CD14-positive monocyte (primary cell): Measurements from ENCODE around the gene LSP1. TPM values are rescaled to one million over a fixed set of nuclear protein-coding genes. Genes with fewer than 3 reads are reported as not detected.

Experiments used
- DNase-seq, 3 donors: peaks; one replicate each; pipeline ENCODE4 v3.0.0-alpha.2; 2011 to 2022
- H2AFZ ChIP-seq: 2 replicates; pipeline ENCODE4 v1.6.0; 2012; ENCODE audit warnings: mild to moderate bottlenecking, low read depth, low read length, inconsistent platforms; ENCODE audit not compliant: insufficient read depth, poor library complexity, severe bottlenecking
- H3K27ac ChIP-seq, 2 donors: 1 replicate in 1 of 2; 2 replicates in 1 of 2; pipeline ENCODE4 v1.5.1; 2012 to 2013; ENCODE audit warnings: low read length in 2 of 2, control low read depth in 1 of 2, inconsistent platforms in 1 of 2, low read depth in 1 of 2, mild to moderate bottlenecking in 1 of 2
- H3K27me3 ChIP-seq, 2 donors: one replicate each; pipeline versions ENCODE4 v1.6.0 to v1.6.1; 2011 to 2013; ENCODE audit warnings: low read length in 2 of 2; ENCODE audit not compliant: control insufficient read depth in 2 of 2, insufficient read depth in 2 of 2
- H3K36me3 ChIP-seq, 2 donors: replicated peaks in 1 of 2; 1 replicate in 1 of 2; 2 replicates in 1 of 2; pipeline versions ENCODE4 v1.5.1 to v1.6.1; 2012 to 2013; ENCODE audit warnings: low read length in 2 of 2, control low read depth in 1 of 2, inconsistent platforms in 1 of 2, mild to moderate bottlenecking in 1 of 2; ENCODE audit not compliant: insufficient read depth in 2 of 2, control insufficient read depth in 1 of 2
- H3K4me1 ChIP-seq, 2 donors: 1 replicate in 1 of 2; 2 replicates in 1 of 2; pipeline versions ENCODE4 v1.5.1 to v1.6.1; 2012 to 2013; ENCODE audit warnings: low read length in 2 of 2, control low read depth in 1 of 2, inconsistent platforms in 1 of 2, mild to moderate bottlenecking in 1 of 2, moderate library complexity in 1 of 2; ENCODE audit not compliant: insufficient read depth in 2 of 2, control insufficient read depth in 1 of 2
- H3K4me2 ChIP-seq: replicated peaks from 2 replicates; pipeline ENCODE3; 2012; ENCODE audit warnings: low read length, moderate library complexity, mild to moderate bottlenecking; ENCODE audit not compliant: poor library complexity, severe bottlenecking; ENCODE audit errors: extremely low read depth
- H3K4me3 ChIP-seq, 3 experiments: fragments of 200-600 bp in 1 of 3; sonication (generic) in 1 of 3; replicated peaks in 1 of 3; 1 replicate in 2 of 3; 2 replicates in 1 of 3; pipeline ENCODE4 v1.5.1; 2011 to 2013; ENCODE audit warnings: low read length in 3 of 3, mild to moderate bottlenecking in 3 of 3, control low read depth in 2 of 3, low read depth in 2 of 3, inconsistent platforms in 1 of 3, moderate library complexity in 1 of 3
- H3K79me2 ChIP-seq: 2 replicates; pipeline ENCODE4 v1.6.0; 2012; ENCODE audit warnings: mild to moderate bottlenecking, control low read depth, inconsistent platforms, low read length, moderate library complexity; ENCODE audit not compliant: insufficient read depth
- H3K9ac ChIP-seq: 2 replicates; pipeline ENCODE4 v1.6.0; 2017; ENCODE audit warnings: low read length, mild to moderate bottlenecking; ENCODE audit not compliant: insufficient read depth, poor library complexity, severe bottlenecking
- H3K9me3 ChIP-seq, 2 donors: replicated peaks in 1 of 2; 1 replicate in 1 of 2; 2 replicates in 1 of 2; pipeline versions ENCODE4 v1.5.1 to v1.6.1; 2012 to 2013; ENCODE audit warnings: low read length in 2 of 2, control low read depth in 1 of 2; ENCODE audit not compliant: control insufficient read depth in 1 of 2, insufficient read depth in 1 of 2
- H4K20me1 ChIP-seq: 2 replicates; pipeline ENCODE4 v1.6.0; 2012; ENCODE audit warnings: mild to moderate bottlenecking, low read length, control low read depth, moderate library complexity; ENCODE audit not compliant: insufficient read depth
- H3K27ac Mint-ChIP-seq, 7 donors: one replicate each; pipeline ENCODE4 v1.8.0; 2020; ENCODE audit warnings: mild to moderate bottlenecking in 7 of 7, mixed read lengths in 7 of 7, moderate library complexity in 6 of 7, inconsistent platforms in 2 of 7
- H3K27me3 Mint-ChIP-seq, 3 donors: one replicate each; pipeline ENCODE4 v1.8.0; 2021 to 2022; ENCODE audit warnings: low read depth in 3 of 3, mild to moderate bottlenecking in 3 of 3, mixed read lengths in 3 of 3, moderate library complexity in 3 of 3, inconsistent platforms in 1 of 3
- H3K36me3 Mint-ChIP-seq, 2 donors: one replicate each; pipeline ENCODE4 v1.8.0; 2020; ENCODE audit warnings: mixed read lengths in 2 of 2, inconsistent platforms in 1 of 2, mild to moderate bottlenecking in 1 of 2
- H3K4me1 Mint-ChIP-seq: one replicate; pipeline ENCODE4 v1.8.0; 2020; ENCODE audit warnings: mild to moderate bottlenecking, mixed read lengths
- H3K4me3 Mint-ChIP-seq, 2 donors: one replicate each; pipeline ENCODE4 v1.8.0; 2020; ENCODE audit warnings: mild to moderate bottlenecking in 2 of 2, mixed read lengths in 2 of 2, moderate library complexity in 1 of 2
- H3K9me3 Mint-ChIP-seq, 7 donors: one replicate each; pipeline ENCODE4 v1.8.0; 2020 to 2022; ENCODE audit warnings: mixed read lengths in 7 of 7, mild to moderate bottlenecking in 6 of 7, moderate library complexity in 6 of 7, inconsistent platforms in 2 of 7
- CTCF ChIP-seq: fragments of 200-600 bp; IDR thresholded peaks from one replicate; pipeline ENCODE4 v1.8.0; 2022; ENCODE audit warnings: antibody characterized with exemption, mild to moderate bottlenecking
- WGBS: methylation state at CpG from one replicate; pipeline ENCODE4 v1.1.5; 2013; ENCODE audit warnings: missing lambda C conversion rate; ENCODE audit not compliant: insufficient coverage; 5-methylcytosine and 5-hydroxymethylcytosine counted together
- intact Hi-C, 2 donors: fragments of 100-400 bp; cut with micrococcal nuclease; formaldehyde crosslinking; loops; one replicate each; pipeline versions ENCODE4 v1.15.0 to v1.15.1; 2023
- polyA plus RNA-seq, 3 donors: library from polyadenylated mRNA; depleted of rRNA in 1 of 3; unstranded in 2 of 3; stranded (reverse) in 1 of 3; fragments of 300-500 nt in 2 of 3; fragments of >200 nt in 1 of 3; fragmentation: Illumina TruSeq in 2 of 3; gene quantifications; 1 replicate in 2 of 3; 2 replicates in 1 of 3; pipeline ENCODE4 v1.2.3, GENCODE V29; 2012 to 2021

Gene LSP1
- polyA plus RNA-seq, 3 donors, result 387 to 646 (median 542) TPM

GRCh38 chr11:1870721-1871466 is 18.0 kb downstream of the LSP1 start:
- intact Hi-C loops, result no loop called here
- DNase-seq, result no peak

GRCh38 chr11:1871531-1871930 is 18.6 kb downstream of the LSP1 start:
- Histone ChIP-seq H3K79me2 (peaks cover 88% of the 10 kb centered on the region), H4K20me1 (peaks cover 98% of the 10 kb centered on the region), H3K4me3 (no peak overlapping the region), H2AFZ (no peak overlapping the region), H3K36me3 (peaks cover 25 to 51% of the 10 kb centered on the region in 2 donors), H3K4me2 (no peak overlapping the region), H3K27ac (no peak overlapping the region), H3K4me1 (peaks cover 7 to 45% of the 10 kb centered on the region in 2 donors), H3K9ac (no peak overlapping the region), H3K27me3 (no peaks in the 10 kb centered on the region), H3K9me3 (no peaks in the 10 kb centered on the region)
- TF ChIP-seq CTCF, result no peak
- Mint-ChIP-seq H3K27me3 (peaks cover 0 to 9% (median 4%) of the 10 kb centered on the region in 3 donors), H3K4me1 (peaks cover 52% of the 10 kb centered on the region), H3K9me3 (peaks cover 0 to 2% (median 0%) of the 10 kb centered on the region in 7 donors), H3K36me3 (peaks cover 44 to 63% of the 10 kb centered on the region in 2 donors), H3K27ac (no peak overlapping the region), H3K4me3 (no peak overlapping the region)
- DNase-seq, result no peak
- intact Hi-C loops, result no loop called here
- 96% methylated on average over 15 of the region's 15 CpGs for WGBS

More at GRCh38 chr11:1870721-1871466, 18.0 kb downstream of the LSP1 start:
- peaks cover under 1 to 39% of the 10 kb centered on the region in 2 donors for H3K4me1 ChIP-seq
- H3K9me3 Mint-ChIP-seq, result peaks cover 0 to 2% (median 0%) of the 10 kb centered on the region in 7 donors
- H3K9me3 ChIP-seq, result no peaks in the 10 kb centered on the region
- H3K4me2 ChIP-seq, result no peak overlapping the region
- peaks cover 0 to 9% (median 4%) of the 10 kb centered on the region in 3 donors for H3K27me3 Mint-ChIP-seq
- H3K36me3 ChIP-seq, result peaks cover 30 to 57% of the 10 kb centered on the region in 2 donors
- peak overlapping the region in 1 of 2 donors; percentile 57 for H3K4me3 Mint-ChIP-seq
- no peak overlapping the region for H2AFZ ChIP-seq
- H3K27ac Mint-ChIP-seq, result peak overlapping the region in 2 of 7 donors; percentile 42 to 79
- no peak overlapping the region for H3K9ac ChIP-seq
- WGBS, result 83% methylated on average over 44 of the region's 50 CpGs
- H3K27me3 ChIP-seq, result no peaks in the 10 kb centered on the region
- H4K20me1 ChIP-seq, result peaks cover 98% of the 10 kb centered on the region
- H3K4me3 ChIP-seq, result no peak overlapping the region
- peaks cover 51 to 66% of the 10 kb centered on the region in 2 donors for H3K36me3 Mint-ChIP-seq
- H3K79me2 ChIP-seq, result peaks cover 88% of the 10 kb centered on the region
- H3K4me1 Mint-ChIP-seq, result peaks cover 46% of the 10 kb centered on the region
- TF ChIP-seq CTCF, result no peak
- no peak overlapping the region for H3K27ac ChIP-seq
